ENCODE results near the gene BACH2.

Gene BACH2

GRCh38 chr6:89986650-89987074, 310.0 kb downstream of the BACH2 start:
- Histone ChIP-seq H3K9me2 (replicated peaks; ENCODE audit: control insufficient read depth, low read length) (no peaks in the 10 kb centered on the region), H3K4me1 (ENCODE audit: control insufficient read depth, low read length) (no peaks in the 10 kb centered on the region), H3K79me2 (ENCODE audit: control insufficient read depth, low read length) (peaks cover 95% of the 10 kb centered on the region), H3K27me3 (ENCODE audit: control insufficient read depth, low read length) (no peaks in the 10 kb centered on the region), H3K36me3 (ENCODE audit: control insufficient read depth, low read length) (peaks cover 96% of the 10 kb centered on the region), H4K20me1 (ENCODE audit: control insufficient read depth, insufficient read depth, low read depth, low read length) (peaks cover 25% of the 10 kb centered on the region; the same call in 1 of the 2 replicates), H3K27ac (ENCODE audit: low read depth, low read length) (no peak overlapping the region), H3F3A (ENCODE audit: control insufficient read depth, insufficient read depth) (peaks cover 39% of the 10 kb centered on the region), H3K9me3 (ENCODE audit: control insufficient read depth, insufficient read depth, low read length) (no peaks in the 10 kb centered on the region), H3K4me2 (ENCODE audit: low read length) (no peak overlapping the region), H3K4me3 (ENCODE audit: low read length) (no peak overlapping the region)
- no peak for TF ChIP-seq EZH2phosphoT487 (IDR thresholded peaks at IDR 0.05; ENCODE audit: borderline replicate concordance, low read length)
- TF ChIP-seq CTCF (IDR thresholded peaks at IDR 0.05; ENCODE audit: low read depth, low read length, poor library complexity, severe bottlenecking), result no peak

- Histone ChIP-seq H3K9me3 (ENCODE audit: control insufficient read depth, insufficient read depth, low read length) (no peaks in the 10 kb centered on the region), H4K20me1 (ENCODE audit: control insufficient read depth, insufficient read depth, low read depth, low read length) (peaks cover 28% of the 10 kb centered on the region; the same call in 1 of the 2 replicates), H3K4me3 (ENCODE audit: low read length) (no peak overlapping the region), H3K36me3 (ENCODE audit: control insufficient read depth, low read length) (peaks cover 96% of the 10 kb centered on the region), H3K79me2 (ENCODE audit: control insufficient read depth, low read length) (peaks cover 96% of the 10 kb centered on the region), H3K4me2 (ENCODE audit: low read length) (no peak overlapping the region), H3K9me2 (replicated peaks; ENCODE audit: control insufficient read depth, low read length) (no peaks in the 10 kb centered on the region), H3K27me3 (ENCODE audit: control insufficient read depth, low read length) (no peaks in the 10 kb centered on the region), H3F3A (ENCODE audit: control insufficient read depth, insufficient read depth) (peaks cover 36% of the 10 kb centered on the region), H3K4me1 (ENCODE audit: control insufficient read depth, low read length) (no peaks in the 10 kb centered on the region), H3K27ac (ENCODE audit: low read depth, low read length) (no peak overlapping the region)
- TF ChIP-seq EZH2phosphoT487 (IDR thresholded peaks at IDR 0.05; ENCODE audit: borderline replicate concordance, low read length) (no peak), CTCF (IDR thresholded peaks at IDR 0.05; ENCODE audit: low read depth, low read length, poor library complexity, severe bottlenecking) (no peak)
These were observed 310.7 kb downstream of the BACH2 start for GRCh38 chr6:89985751-89986493.

DNA sequence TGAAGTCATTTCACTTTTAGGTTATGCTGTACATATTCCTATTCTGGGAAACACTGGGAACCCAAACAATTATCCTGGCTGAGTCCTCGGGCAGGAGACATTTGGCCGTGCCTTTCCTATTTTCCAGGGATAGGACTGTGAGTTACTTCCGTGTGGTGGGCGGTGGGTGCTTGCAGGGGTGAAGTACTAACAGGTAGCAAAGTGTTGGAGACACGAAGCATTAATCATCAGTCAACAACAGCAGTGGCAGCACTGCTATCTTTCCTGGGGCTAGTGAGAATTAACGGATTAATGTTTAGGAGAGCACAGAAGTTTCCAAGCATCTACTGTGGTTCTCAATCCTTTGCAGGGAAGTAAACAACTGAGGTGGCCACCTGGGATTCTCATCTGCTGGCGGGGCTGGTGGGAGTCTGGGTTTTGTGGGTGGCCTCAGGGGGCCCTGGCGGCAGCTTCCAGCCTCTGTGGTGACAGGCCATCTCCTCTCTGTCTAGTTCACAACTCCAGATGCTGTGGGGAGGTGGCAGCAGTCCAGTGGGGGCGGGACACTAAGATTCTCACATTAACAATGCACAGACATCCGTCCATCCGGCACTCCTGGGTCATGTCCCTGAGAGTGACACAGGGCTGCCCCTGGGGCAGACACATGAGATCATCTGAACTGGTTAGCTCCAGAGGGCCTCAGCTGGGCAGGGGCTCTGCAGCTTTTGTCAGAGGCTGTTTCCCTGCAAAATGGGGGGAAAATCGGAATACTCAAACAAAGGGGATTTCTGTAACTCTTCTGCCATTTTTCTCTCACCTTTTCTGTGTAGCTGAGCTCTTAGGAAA, 311.5 kb downstream of the BACH2 start:
- no peak overlapping the region for H3K27ac ChIP-seq (ENCODE audit: low read depth, low read length)
- no peak overlapping the region for H3K4me2 ChIP-seq (ENCODE audit: low read length)

More for the DNA sequence above, 311.5 kb downstream of the BACH2 start:
- Histone ChIP-seq H3K9me2 (replicated peaks; ENCODE audit: control insufficient read depth, low read length) (no peaks in the 10 kb centered on the region), H3K4me1 (ENCODE audit: control insufficient read depth, low read length) (no peaks in the 10 kb centered on the region), H3K9me3 (ENCODE audit: control insufficient read depth, insufficient read depth, low read length) (no peaks in the 10 kb centered on the region), H3K36me3 (ENCODE audit: control insufficient read depth, low read length) (peaks cover 96% of the 10 kb centered on the region), H4K20me1 (ENCODE audit: control insufficient read depth, insufficient read depth, low read depth, low read length) (peaks cover 24% of the 10 kb centered on the region; the same call in 1 of the 2 replicates), H3K4me3 (ENCODE audit: low read length) (no peak overlapping the region), H3K27me3 (ENCODE audit: control insufficient read depth, low read length) (no peaks in the 10 kb centered on the region), H3K79me2 (ENCODE audit: control insufficient read depth, low read length) (peaks cover 96% of the 10 kb centered on the region), H3F3A (ENCODE audit: control insufficient read depth, insufficient read depth) (peaks cover 36% of the 10 kb centered on the region)
- no peak for TF ChIP-seq CTCF (IDR thresholded peaks at IDR 0.05; ENCODE audit: low read depth, low read length, poor library complexity, severe bottlenecking)
- no peak for TF ChIP-seq EZH2phosphoT487 (IDR thresholded peaks at IDR 0.05; ENCODE audit: borderline replicate concordance, low read length)
